GM12878 (cell line): ENCODE measurements around the gene DDX54. TPM values are rescaled to one million over a fixed set of nuclear protein-coding genes. Genes with fewer than 3 reads are reported as not detected.
A peak's percentile ranks its signal among the peaks of the same experiment; 100 is the strongest.

Source experiments
- ATAC-seq: fragments of 200-7000 bp; cut with Tn5 transposase; 3 replicates; pipeline ENCODE4 v1.9.1; 2020; ENCODE audit warnings: mild to moderate bottlenecking, moderate library complexity
- BruUV-seq: library from RNA; stranded (reverse); fragments of 400-500 nt; replicated peaks from 2 replicates; lab custom pipeline; 2021; lab: Mats Ljungman, UMichigan
- CTCF ChIA-PET: fragments of 300-600 bp; sonication (Branson Sonifier 250); formaldehyde crosslinking; extraction: SDS; loops from one replicate; lab custom pipeline; 2021; ENCODE audit warnings: inconsistent platforms; lab: Yijun Ruan, JAX
- POLR2A ChIA-PET: fragments of 350-600 bp; formaldehyde crosslinking; extraction: SDS; loops from one replicate; lab custom pipeline; 2021; ENCODE audit warnings: inconsistent platforms; lab: Charles Lee
- RAD21 ChIA-PET: fragments of 300-600 bp; sonication (Branson Sonifier 250); formaldehyde crosslinking; loops from one replicate; lab custom pipeline; 2023; ENCODE audit warnings: antibody characterized with exemption; ENCODE audit not compliant: unreplicated experiment; lab: Charles Lee
- SMC1A ChIA-PET: fragments of 300-600 bp; sonication (Branson Sonifier 250); formaldehyde crosslinking; loops from one replicate; lab custom pipeline; 2023; ENCODE audit not compliant: unreplicated experiment, uncharacterized antibody; lab: Charles Lee
- DNase-seq: peaks from one replicate; pipeline ENCODE4 v3.0.0-alpha.2; 2011; ENCODE audit warnings: low read depth, low spot score
- FAIRE-seq: peaks from 3 replicates; lab custom pipeline; 2011; peaks lifted over from hg19 to GRCh38; lab: Jason Lieb, UNC
- H2AFZ ChIP-seq: 2 replicates; pipeline ENCODE4 v1.6.0; 2011; ENCODE audit warnings: low read depth, low read length, control low read depth; ENCODE audit not compliant: control insufficient read depth
- H3K27ac ChIP-seq: 2 replicates; pipeline ENCODE4 v1.5.1; 2011; ENCODE audit warnings: control low read depth; ENCODE audit not compliant: control insufficient read depth, insufficient read depth
- H3K27me3 ChIP-seq, 2 experiments: replicated peaks in 1 of 2; 2 replicates each; pipeline versions ENCODE4 v1.6.0 to v1.6.1; 2011; ENCODE audit warnings: low read length in 1 of 2; ENCODE audit not compliant: control insufficient read depth in 2 of 2, insufficient read depth in 2 of 2
- H3K36me3 ChIP-seq, 2 experiments: 2 replicates each; pipeline ENCODE4 v1.5.1; 2011; ENCODE audit warnings: low read length in 1 of 2; ENCODE audit not compliant: control insufficient read depth in 2 of 2, insufficient read depth in 2 of 2
- H3K4me1 ChIP-seq: 2 replicates; pipeline ENCODE4 v1.6.1; 2011; ENCODE audit warnings: mild to moderate bottlenecking, low read length, moderate library complexity, mixed read lengths; ENCODE audit not compliant: control insufficient read depth, insufficient read depth
- H3K4me2 ChIP-seq: 2 replicates; pipeline ENCODE4 v1.6.0; 2011; ENCODE audit warnings: control low read depth; ENCODE audit not compliant: control insufficient read depth, insufficient read depth
- H3K4me3 ChIP-seq: fragments of 200-600 bp; sonication (generic); 2 replicates; pipeline ENCODE4 v1.5.1; 2016
- H3K79me2 ChIP-seq: 2 replicates; pipeline ENCODE4 v1.6.0; 2011; ENCODE audit warnings: low read length; ENCODE audit not compliant: control insufficient read depth, insufficient read depth
- H3K9ac ChIP-seq: 2 replicates; pipeline ENCODE4 v1.8.0; 2011; ENCODE audit warnings: low read length, control low read depth, mixed read lengths; ENCODE audit not compliant: control insufficient read depth, insufficient read depth
- H3K9me3 ChIP-seq: replicated peaks from 3 replicates; pipeline ENCODE4 v1.5.1; 2011; ENCODE audit warnings: mild to moderate bottlenecking, low read length; ENCODE audit not compliant: control insufficient read depth, insufficient read depth
- H4K20me1 ChIP-seq: 2 replicates; pipeline ENCODE4 v1.6.0; 2011; ENCODE audit not compliant: control insufficient read depth, insufficient read depth
- BHLHE40 ChIP-seq, 2 experiments: fragments of 450-650 bp in 1 of 2; IDR thresholded peaks; 2 replicates each; pipeline ENCODE4 v1.6.1; 2011 to 2017; ENCODE audit warnings: low read depth in 2 of 2, borderline replicate concordance in 1 of 2, improper control_type of control experiment in 1 of 2, low read length in 1 of 2, mild to moderate bottlenecking in 1 of 2
- IKZF1 ChIP-seq: fragments of 450-650 bp; conservative IDR thresholded peaks from 2 replicates; pipeline ENCODE4 v1.6.1; 2017; ENCODE audit warnings: antibody characterized with exemption, mild to moderate bottlenecking
- IKZF2 ChIP-seq, 2 experiments: fragments of 450-650 bp; IDR thresholded peaks; 2 replicates each; pipeline ENCODE4 v1.6.1; 2017; ENCODE audit warnings: mild to moderate bottlenecking in 2 of 2, moderate library complexity in 2 of 2
- NBN ChIP-seq: fragments of 450-650 bp; IDR thresholded peaks from 2 replicates; pipeline ENCODE4 v1.6.1; 2016
- SREBF1 ChIP-seq: IDR thresholded peaks from 2 replicates; pipeline ENCODE4 v1.6.1; 2012; ENCODE audit warnings: mild to moderate bottlenecking, low read length
- ZSCAN29 ChIP-seq: fragments of 450-650 bp; IDR thresholded peaks from 2 replicates; pipeline ENCODE4 v1.6.1; 2017; ENCODE audit warnings: mild to moderate bottlenecking, moderate library complexity
- WGBS: methylation state at CpG from one replicate; pipeline ENCODE4 v1.1.6; 2016; ENCODE audit warnings: low lambda C conversion rate; ENCODE audit not compliant: insufficient replicate concordance, insufficient coverage; ENCODE audit errors: missing lambda C conversion rate; 5-methylcytosine and 5-hydroxymethylcytosine counted together
- in situ Hi-C: fragments of 300-500 bp; cut with MboI; formaldehyde crosslinking; loops from 9 replicates; pipeline ENCODE4 v1.14.3; 2018; ENCODE audit warnings: mixed read lengths
- intact Hi-C: fragments of 100-400 bp; cut with micrococcal nuclease; formaldehyde crosslinking; loops from one replicate; pipeline ENCODE4 v1.14.2; 2022; ENCODE audit not compliant: unreplicated experiment
- polyA plus RNA-seq, 11 experiments: library from polyadenylated mRNA; depleted of rRNA in 4 of 11; unstranded in 6 of 11; stranded (reverse) in 5 of 11; fragments of >200 nt; fragmentation: Nextera tagmentation in 4 of 11; fragmentation: Illumina TruSeq in 1 of 11; extraction: Ambion mirVana in 4 of 11; extraction: Trizol in 1 of 11; gene quantifications; 1 replicate in 1 of 11; 2 replicates in 10 of 11; pipeline versions ENCODE4 v1.2.1 to v1.2.3, GENCODE V29; 2011 to 2016; ENCODE audit warnings: inconsistent platforms in 2 of 11, missing spikeins in 2 of 11, low read depth in 1 of 11
- total RNA-seq, 4 experiments: library from RNA; depleted of rRNA in 3 of 4; stranded (reverse); fragments of >200 nt in 3 of 4; fragmentation: Illumina TruSeq in 1 of 4; extraction: Trizol in 1 of 4; gene quantifications; 2 replicates each; pipeline versions ENCODE4 v1.2.1 to v1.2.3, GENCODE V29; 2013 to 2021

Gene DDX54
- total and polyA plus RNA-seq, 10 of the 15 experiments (the other 5 are each of a cell fraction or from before 2014, with no cell fraction given) = 1.9 to 115 (median 56.3) TPM

GRCh38 chr12:113204804-113205203 lies 19.5 kb upstream of the DDX54 start:
- ChIA-PET SMC1A (interaction anchor here (0.5 to 6.1 kb wide), 11 partner anchors 9 to 107 kb away, joined by 3 to 50 read pairs (median 5); partner anchors contain the start of gene TPCN1), CTCF (interaction anchor here (0.7 to 3.5 kb wide), 13 partner anchors 10 to 221 kb away, joined by 3 to 15 read pairs (median 3); partner anchors contain the start of genes DDX54, RITA1 and SDSL), RAD21 (interaction anchor here (0.6 to 3.3 kb wide), 11 partner anchors 12 to 220 kb away, joined by 3 to 33 read pairs (median 5); partner anchors contain the start of gene TPCN1), POLR2A (interaction anchor here (0.6 to 3.4 kb wide), 11 partner anchors 10 to 121 kb away, joined by 3 to 30 read pairs (median 3); partner anchors contain the start of gene TPCN1)
- no peak for TF ChIP-seq SREBF1
- no peak for TF ChIP-seq NBN
- TF ChIP-seq IKZF2 (IDR thresholded peaks at IDR 0.05) = 0 out of 4 replicates have a peak, but pooled peaks of 1 of the 2 experiments have one; percentile 4
- TF ChIP-seq ZSCAN29 = no peak
- 0 out of 2 replicates have a peak, but pooled peaks have one; percentile 5 for TF ChIP-seq IKZF1
- TF ChIP-seq BHLHE40 (IDR thresholded peaks at IDR 0.05; ENCODE audit: borderline replicate concordance in 1 of 2, low read depth in 2 of 2, low read length in 1 of 2) = 0 out of 4 replicates have a peak, but pooled peaks of 1 of the 2 experiments have one; percentile 2
- no peak overlapping the region for H3K4me3 ChIP-seq
- no peaks in the 10 kb centered on the region for H3K79me2 ChIP-seq
- no peaks in the 10 kb centered on the region for H4K20me1 ChIP-seq
- H3K9ac ChIP-seq = no peak overlapping the region
- H3K27me3 ChIP-seq = no peaks in the 10 kb centered on the region
- WGBS = 100% methylated on average over 3 of the region's 3 CpGs
- no peak overlapping the region for H3K4me2 ChIP-seq
- in situ Hi-C loops (loop anchor here (25.0 kb wide), 1 partner anchor 1768 kb away; no protein-coding TSS in a partner anchor), intact Hi-C loops (no loop called here)
- ATAC-seq = no peak
- no peak for DNase-seq
- H3K9me3 ChIP-seq = no peaks in the 10 kb centered on the region
- no peak overlapping the region for H2AFZ ChIP-seq
- H3K4me1 ChIP-seq = peaks cover 41% of the 10 kb centered on the region
- H3K36me3 ChIP-seq = no peaks in the 10 kb centered on the region
- FAIRE-seq = no peak
- BruUV-seq = no TSS peak
- H3K27ac ChIP-seq = peak overlapping the region; percentile 27; the same call in 1 of the 2 replicates
